K562 (cell line): ENCODE results near the gene NUMB. TPM values are rescaled to one million over a fixed set of nuclear protein-coding genes. Genes with fewer than 3 reads are reported as not detected.

Source experiments
- ATAC-seq: fragments of 200-7000 bp; cut with Tn5 transposase; 3 replicates; pipeline ENCODE4 v1.9.1; 2020; ENCODE audit warnings: moderate library complexity
- BruUV-seq: library from RNA; stranded (reverse); fragments of 400-500 nt; replicated peaks from 2 replicates; lab custom pipeline; 2021; lab: Mats Ljungman, UMichigan
- CTCF ChIA-PET: fragments of 300-600 bp; formaldehyde crosslinking; extraction: SDS; loops from one replicate; lab custom pipeline; 2021; ENCODE audit warnings: low intra/inter-chr PET ratio; lab: Yijun Ruan, JAX
- POLR2A ChIA-PET: fragments of 300-600, 350-650 bp; sonication (Branson Sonifier 250); formaldehyde crosslinking; extraction: SDS; loops from one replicate; lab custom pipeline; 2021; ENCODE audit warnings: antibody characterized with exemption, inconsistent platforms; lab: Yijun Ruan, JAX
- DNase-seq, 4 experiments: peaks; one replicate each; pipeline versions ENCODE4 v3.0.0 to v3.0.0-alpha.2; 2011 to 2018; ENCODE audit warnings: low spot score in 3 of 4, mixed read lengths in 3 of 4; ENCODE audit errors: extremely low read depth in 1 of 4
- FAIRE-seq: peaks from 2 replicates; lab custom pipeline; 2011; peaks lifted over from hg19 to GRCh38; lab: Jason Lieb, UNC
- H2AFZ ChIP-seq: 2 replicates; pipeline ENCODE4 v1.6.0; 2011; ENCODE audit warnings: low read depth, low read length, control low read depth, inconsistent platforms
- H3K27ac ChIP-seq: fragments of 200-600 bp; 3 replicates; pipeline ENCODE4 v1.8.0; 2011; ENCODE audit warnings: low read depth, mild to moderate bottlenecking, control low read depth, inconsistent platforms, low read length, moderate library complexity, mixed read lengths; ENCODE audit errors: extremely low read depth
- H3K27me3 ChIP-seq, 2 experiments: fragments of 300-600 bp in 1 of 2; 2 replicates in 1 of 2; 3 replicates in 1 of 2; pipeline versions ENCODE4 v1.6.0 to v1.8.0; 2011; ENCODE audit warnings: inconsistent platforms in 2 of 2, low read length in 2 of 2, mild to moderate bottlenecking in 1 of 2, mixed read lengths in 1 of 2, moderate library complexity in 1 of 2; ENCODE audit not compliant: control insufficient read depth in 2 of 2, insufficient read depth in 2 of 2
- H3K36me3 ChIP-seq: fragments of 300-600 bp; 3 replicates; pipeline ENCODE4 v1.8.0; 2011; ENCODE audit warnings: mild to moderate bottlenecking, low read length, inconsistent platforms; ENCODE audit not compliant: control insufficient read depth, insufficient read depth
- H3K4me1 ChIP-seq, 2 experiments: fragments of 200-600 bp in 1 of 2; replicated peaks in 1 of 2; 2 replicates in 1 of 2; 3 replicates in 1 of 2; pipeline versions ENCODE4 v1.5.1 to v1.8.0; 2011; ENCODE audit warnings: inconsistent platforms in 2 of 2, low read length in 2 of 2, mild to moderate bottlenecking in 1 of 2, mixed read lengths in 1 of 2, moderate library complexity in 1 of 2; ENCODE audit not compliant: control insufficient read depth in 2 of 2, insufficient read depth in 2 of 2
- H3K4me2 ChIP-seq: 2 replicates; pipeline ENCODE4 v1.6.1; 2011; ENCODE audit warnings: low read length, control low read depth, inconsistent platforms, mixed read lengths; ENCODE audit not compliant: insufficient read depth
- H3K4me3 ChIP-seq: fragments of 200-600 bp; sonication (generic), shearing (Covaris generic); 2 replicates; pipeline ENCODE4 v1.5.1; 2016; ENCODE audit warnings: control low read depth, inconsistent platforms
- H3K79me2 ChIP-seq: fragments of 200-600 bp; 3 replicates; pipeline ENCODE4 v1.8.0; 2011; ENCODE audit warnings: low read length, inconsistent platforms; ENCODE audit not compliant: control insufficient read depth, insufficient read depth
- H3K9ac ChIP-seq, 2 experiments: 2 replicates each; pipeline versions ENCODE4 v1.6.0 to v1.6.1; 2011; ENCODE audit warnings: low read depth in 2 of 2, low read length in 2 of 2, control low read depth in 1 of 2, inconsistent platforms in 1 of 2, mild to moderate bottlenecking in 1 of 2, mixed read lengths in 1 of 2; ENCODE audit not compliant: insufficient read depth in 1 of 2
- H3K9me1 ChIP-seq: one replicate; pipeline ENCODE4 v1.6.0; 2011; ENCODE audit warnings: inconsistent platforms, mild to moderate bottlenecking, low read length, moderate library complexity; ENCODE audit not compliant: control insufficient read depth, insufficient read depth
- H3K9me3 ChIP-seq: replicated peaks from 2 replicates; pipeline ENCODE4 v1.5.1; 2011; ENCODE audit warnings: low read depth, low read length, inconsistent platforms; ENCODE audit not compliant: control insufficient read depth, insufficient read depth
- H4K20me1 ChIP-seq: replicated peaks from 2 replicates; pipeline ENCODE4 v1.6.1; 2011; ENCODE audit warnings: low read length, inconsistent platforms, mixed read lengths; ENCODE audit not compliant: control insufficient read depth, insufficient read depth
- ARHGAP35 ChIP-seq: fragments of 450-650 bp; IDR thresholded peaks from 2 replicates; pipeline ENCODE4 v1.6.1; 2018; ENCODE audit not compliant: partially characterized antibody
- BRD9 ChIP-seq: fragments of 450-650 bp; IDR thresholded peaks from 2 replicates; pipeline ENCODE4 v1.6.1; 2018; ENCODE audit warnings: low read depth; ENCODE audit not compliant: partially characterized antibody
- BRF1 ChIP-seq: IDR thresholded peaks from 3 replicates; pipeline ENCODE4 v1.6.1; 2011; ENCODE audit warnings: borderline replicate concordance, mild to moderate bottlenecking; ENCODE audit not compliant: insufficient read length; ENCODE audit errors: extremely low read depth
- DPF2 ChIP-seq: fragments of 450-650 bp; IDR thresholded peaks from 2 replicates; pipeline ENCODE4 v1.6.1; 2016
- HEY1 ChIP-seq: fragments of 250-450 bp; sonication (Bioruptor Pico); IDR thresholded peaks from 2 replicates; pipeline ENCODE4 v1.5.0; 2020; ENCODE audit warnings: mild to moderate bottlenecking, moderate library complexity, borderline replicate concordance
- KDM4B ChIP-seq, 2 experiments: fragments of 450-650 bp in 1 of 2; sonication (generic) in 1 of 2; IDR thresholded peaks; 2 replicates each; pipeline ENCODE4 v1.6.1; 2016 to 2017; ENCODE audit warnings: borderline replicate concordance in 2 of 2, antibody characterized with exemption in 1 of 2, low read depth in 1 of 2, mild to moderate bottlenecking in 1 of 2
- PRMT5 ChIP-seq: sonication (generic); formaldehyde crosslinking; IDR thresholded peaks from 2 replicates; pipeline ENCODE4 v1.5.0; 2020; ENCODE audit warnings: missing genetic modification reagents
- RAD21 ChIP-seq, 2 experiments: fragments of 250-450 bp in 1 of 2; fragments of 450-650 bp in 1 of 2; sonication (Bioruptor Pico) in 1 of 2; formaldehyde crosslinking in 1 of 2; IDR thresholded peaks in 1 of 2; conservative IDR thresholded peaks in 1 of 2; 2 replicates each; pipeline versions ENCODE4 v1.4.0 to v1.8.0; 2020 to 2022; ENCODE audit warnings: mild to moderate bottlenecking in 2 of 2, moderate library complexity in 1 of 2
- STAG1 ChIP-seq: sonication (generic); formaldehyde crosslinking; IDR thresholded peaks from 2 replicates; pipeline ENCODE4 v1.5.0; 2020; ENCODE audit warnings: missing genetic modification reagents, borderline replicate concordance
- TSC22D4 ChIP-seq: fragments of 450-650 bp; IDR thresholded peaks from 2 replicates; pipeline ENCODE4 v1.6.1; 2016; ENCODE audit warnings: missing genetic modification characterization, missing biosample characterization, control low read depth
- WGBS: fragments of 100-300 bp; shearing (Covaris generic); methylation state at CpG from one replicate; pipeline ENCODE4 v1.1.6; 2016; ENCODE audit warnings: low coverage, mixed read lengths; ENCODE audit not compliant: insufficient coverage; ENCODE audit errors: missing lambda C conversion rate; 5-methylcytosine and 5-hydroxymethylcytosine counted together
- in situ Hi-C: fragments of 300-500 bp; cut with MboI; formaldehyde crosslinking; loops from 4 replicates; pipeline ENCODE4 v1.15.0; 2018; ENCODE audit warnings: inconsistent platforms, mixed read lengths
- intact Hi-C: fragments of 100-400 bp; cut with micrococcal nuclease; formaldehyde crosslinking; loops from 2 replicates; pipeline ENCODE4 v1.14.2; 2022
- polyA plus RNA-seq, 8 experiments: library from polyadenylated mRNA; depleted of rRNA in 4 of 8; stranded (reverse) in 5 of 8; unstranded in 3 of 8; fragments of >200 nt; fragmentation: Nextera tagmentation in 2 of 8; fragmentation: Illumina TruSeq in 1 of 8; extraction: Ambion mirVana in 2 of 8; extraction: Trizol in 1 of 8; gene quantifications; 2 replicates each; pipeline versions ENCODE4 v1.2.1 to v1.2.3, GENCODE V29; 2011 to 2014; ENCODE audit warnings: inconsistent platforms in 1 of 8, missing spikeins in 1 of 8
- total RNA-seq, 7 experiments: library from RNA; depleted of rRNA in 6 of 7; stranded (reverse); fragments of >200 nt in 6 of 7; fragmentation: Illumina TruSeq in 2 of 7; extraction: Trizol in 2 of 7; gene quantifications; 2 replicates each; pipeline versions ENCODE4 v1.2.1 to v1.2.3, GENCODE V29; 2011 to 2021; ENCODE audit warnings: low replicate concordance in 1 of 7
- TF ChIP-seq, protein P1 (sequence below): fragments of 450-650 bp; conservative IDR thresholded peaks from 2 replicates; pipeline ENCODE4 v1.6.1; 2016; ENCODE audit warnings: missing genetic modification characterization, low read depth, mild to moderate bottlenecking, missing compliant biosample characterization, moderate library complexity
- TF ChIP-seq, protein P2 (sequence below): sonication (generic); formaldehyde crosslinking; IDR thresholded peaks from 2 replicates; pipeline ENCODE4 v1.8.0; 2022; ENCODE audit warnings: mild to moderate bottlenecking, missing genetic modification reagents, borderline replicate concordance
- TF ChIP-seq, protein P3 (sequence below): fragments of 450-650 bp; formaldehyde crosslinking; conservative IDR thresholded peaks from 2 replicates; pipeline ENCODE4 v1.4.0; 2022; ENCODE audit warnings: mild to moderate bottlenecking, missing genetic modification characterization
- TF ChIP-seq, protein P4 (sequence below): sonication (generic); formaldehyde crosslinking; IDR thresholded peaks from 2 replicates; pipeline ENCODE4 v1.8.1; 2022; ENCODE audit warnings: missing genetic modification reagents
- TF ChIP-seq, protein P5 (sequence below): fragments of 250-450 bp; sonication (Bioruptor Pico); IDR thresholded peaks from 2 replicates; pipeline ENCODE4 v1.5.0; 2022; ENCODE audit warnings: mild to moderate bottlenecking

Gene NUMB
- total and polyA plus RNA-seq, 9 of the 15 experiments (the other 6 are each of a cell fraction or from before 2014, with no cell fraction given): 13.5 to 54.0 (median 32.3) TPM

DNA sequence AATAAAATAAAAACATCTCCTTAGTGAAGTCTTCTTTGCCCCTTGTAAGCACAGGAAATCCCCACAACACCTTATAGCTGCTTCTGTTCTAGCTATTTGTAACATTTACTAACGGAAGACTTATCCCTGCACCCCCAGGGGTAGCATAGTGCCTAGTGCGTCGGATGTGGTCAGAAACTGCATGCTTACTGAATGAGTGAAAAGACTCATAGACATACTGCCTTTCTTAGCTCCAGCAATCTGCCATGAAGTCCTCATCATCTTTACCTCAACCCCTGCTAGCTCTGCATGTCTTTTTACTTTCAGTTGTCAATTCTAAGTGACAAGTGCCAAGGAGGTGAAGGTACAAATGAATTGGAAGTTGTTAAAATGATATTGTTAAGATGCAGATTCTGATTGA, 45.3 kb upstream of the NUMB start:
- ATAC-seq: no peak
- intact Hi-C loops: no loop called here
- no peaks in the 10 kb centered on the region for H3K9me1 ChIP-seq
- H4K20me1 ChIP-seq: no peaks in the 10 kb centered on the region
- H3K9me3 ChIP-seq: no peaks in the 10 kb centered on the region
- ChIA-PET POLR2A (no interaction called here), CTCF (no interaction called here)
- WGBS: 60% methylated on average over 3 of the region's 3 CpGs
- no TSS peak for BruUV-seq
- H2AFZ ChIP-seq: no peak overlapping the region
- H3K9ac ChIP-seq: no peak overlapping the region
- H3K27ac ChIP-seq: no peak overlapping the region
- H3K4me2 ChIP-seq: no peak overlapping the region
- DNase-seq: no peak
- no peak overlapping the region for H3K4me3 ChIP-seq
- in situ Hi-C loops: no loop called here
- no peak for FAIRE-seq
- H3K79me2 ChIP-seq: no peaks in the 10 kb centered on the region
- H3K4me1 ChIP-seq: no peaks in the 10 kb centered on the region
- no peaks in the 10 kb centered on the region for H3K36me3 ChIP-seq
- H3K27me3 ChIP-seq: no peaks in the 10 kb centered on the region
- TF ChIP-seq BRD9 (no peak), TSC22D4 (no peak), ARHGAP35 (no peak), STAG1 (CRISPR knock-in tag) (no peak), BRF1 (no peak), DPF2 (no peak), KDM4B (IDR thresholded peaks at IDR 0.05; ENCODE audit: borderline replicate concordance in 2 of 2, low read depth in 1 of 2) (no peak), PRMT5 (CRISPR knock-in tag) (no peak), HEY1 (CRISPR knock-in tag) (no peak), RAD21 (CRISPR knock-in tag; conservative IDR thresholded peaks at IDR 0.05 in 1 of 2, IDR thresholded peaks at IDR 0.05 in 1 of 2) (no peak)
- TF ChIP-seq, protein P1, sequence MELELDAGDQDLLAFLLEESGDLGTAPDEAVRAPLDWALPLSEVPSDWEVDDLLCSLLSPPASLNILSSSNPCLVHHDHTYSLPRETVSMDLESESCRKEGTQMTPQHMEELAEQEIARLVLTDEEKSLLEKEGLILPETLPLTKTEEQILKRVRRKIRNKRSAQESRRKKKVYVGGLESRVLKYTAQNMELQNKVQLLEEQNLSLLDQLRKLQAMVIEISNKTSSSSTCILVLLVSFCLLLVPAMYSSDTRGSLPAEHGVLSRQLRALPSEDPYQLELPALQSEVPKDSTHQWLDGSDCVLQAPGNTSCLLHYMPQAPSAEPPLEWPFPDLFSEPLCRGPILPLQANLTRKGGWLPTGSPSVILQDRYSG (tag): no peak
- TF ChIP-seq, protein P2, sequence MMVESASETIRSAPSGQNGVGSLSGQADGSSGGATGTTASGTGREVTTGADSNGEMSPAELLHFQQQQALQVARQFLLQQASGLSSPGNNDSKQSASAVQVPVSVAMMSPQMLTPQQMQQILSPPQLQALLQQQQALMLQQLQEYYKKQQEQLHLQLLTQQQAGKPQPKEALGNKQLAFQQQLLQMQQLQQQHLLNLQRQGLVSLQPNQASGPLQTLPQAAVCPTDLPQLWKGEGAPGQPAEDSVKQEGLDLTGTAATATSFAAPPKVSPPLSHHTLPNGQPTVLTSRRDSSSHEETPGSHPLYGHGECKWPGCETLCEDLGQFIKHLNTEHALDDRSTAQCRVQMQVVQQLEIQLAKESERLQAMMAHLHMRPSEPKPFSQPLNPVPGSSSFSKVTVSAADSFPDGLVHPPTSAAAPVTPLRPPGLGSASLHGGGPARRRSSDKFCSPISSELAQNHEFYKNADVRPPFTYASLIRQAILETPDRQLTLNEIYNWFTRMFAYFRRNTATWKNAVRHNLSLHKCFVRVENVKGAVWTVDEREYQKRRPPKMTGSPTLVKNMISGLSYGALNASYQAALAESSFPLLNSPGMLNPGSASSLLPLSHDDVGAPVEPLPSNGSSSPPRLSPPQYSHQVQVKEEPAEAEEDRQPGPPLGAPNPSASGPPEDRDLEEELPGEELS (CRISPR knock-in tag): no peak
- TF ChIP-seq, protein P3, sequence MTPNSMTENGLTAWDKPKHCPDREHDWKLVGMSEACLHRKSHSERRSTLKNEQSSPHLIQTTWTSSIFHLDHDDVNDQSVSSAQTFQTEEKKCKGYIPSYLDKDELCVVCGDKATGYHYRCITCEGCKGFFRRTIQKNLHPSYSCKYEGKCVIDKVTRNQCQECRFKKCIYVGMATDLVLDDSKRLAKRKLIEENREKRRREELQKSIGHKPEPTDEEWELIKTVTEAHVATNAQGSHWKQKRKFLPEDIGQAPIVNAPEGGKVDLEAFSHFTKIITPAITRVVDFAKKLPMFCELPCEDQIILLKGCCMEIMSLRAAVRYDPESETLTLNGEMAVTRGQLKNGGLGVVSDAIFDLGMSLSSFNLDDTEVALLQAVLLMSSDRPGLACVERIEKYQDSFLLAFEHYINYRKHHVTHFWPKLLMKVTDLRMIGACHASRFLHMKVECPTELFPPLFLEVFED (CRISPR knock-in tag): no peak
- TF ChIP-seq, protein P4, sequence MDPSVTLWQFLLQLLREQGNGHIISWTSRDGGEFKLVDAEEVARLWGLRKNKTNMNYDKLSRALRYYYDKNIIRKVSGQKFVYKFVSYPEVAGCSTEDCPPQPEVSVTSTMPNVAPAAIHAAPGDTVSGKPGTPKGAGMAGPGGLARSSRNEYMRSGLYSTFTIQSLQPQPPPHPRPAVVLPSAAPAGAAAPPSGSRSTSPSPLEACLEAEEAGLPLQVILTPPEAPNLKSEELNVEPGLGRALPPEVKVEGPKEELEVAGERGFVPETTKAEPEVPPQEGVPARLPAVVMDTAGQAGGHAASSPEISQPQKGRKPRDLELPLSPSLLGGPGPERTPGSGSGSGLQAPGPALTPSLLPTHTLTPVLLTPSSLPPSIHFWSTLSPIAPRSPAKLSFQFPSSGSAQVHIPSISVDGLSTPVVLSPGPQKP (CRISPR knock-in tag): no peak
- TF ChIP-seq, protein P5, sequence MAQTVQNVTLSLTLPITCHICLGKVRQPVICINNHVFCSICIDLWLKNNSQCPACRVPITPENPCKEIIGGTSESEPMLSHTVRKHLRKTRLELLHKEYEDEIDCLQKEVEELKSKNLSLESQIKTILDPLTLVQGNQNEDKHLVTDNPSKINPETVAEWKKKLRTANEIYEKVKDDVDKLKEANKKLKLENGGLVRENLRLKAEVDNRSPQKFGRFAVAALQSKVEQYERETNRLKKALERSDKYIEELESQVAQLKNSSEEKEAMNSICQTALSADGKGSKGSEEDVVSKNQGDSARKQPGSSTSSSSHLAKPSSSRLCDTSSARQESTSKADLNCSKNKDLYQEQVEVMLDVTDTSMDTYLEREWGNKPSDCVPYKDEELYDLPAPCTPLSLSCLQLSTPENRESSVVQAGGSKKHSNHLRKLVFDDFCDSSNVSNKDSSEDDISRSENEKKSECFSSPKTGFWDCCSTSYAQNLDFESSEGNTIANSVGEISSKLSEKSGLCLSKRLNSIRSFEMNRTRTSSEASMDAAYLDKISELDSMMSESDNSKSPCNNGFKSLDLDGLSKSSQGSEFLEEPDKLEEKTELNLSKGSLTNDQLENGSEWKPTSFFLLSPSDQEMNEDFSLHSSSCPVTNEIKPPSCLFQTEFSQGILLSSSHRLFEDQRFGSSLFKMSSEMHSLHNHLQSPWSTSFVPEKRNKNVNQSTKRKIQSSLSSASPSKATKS (CRISPR knock-in tag): no peak
